HG02642 (cell line): ENCODE measurements around the gene ADAP1.

Experiments used
- ATAC-seq: cut with Tn5 transposase; IDR thresholded peaks from one replicate; pipeline ENCODE4 v1.9.1; 2021; ENCODE audit warnings: mild to moderate bottlenecking; ENCODE audit not compliant: unreplicated experiment, poor library complexity

Gene ADAP1

GRCh38 chr7:853366-854117, 100.9 kb downstream of the ADAP1 start:
- no peak for ATAC-seq

- ATAC-seq: no peak
Measured at GRCh38 chr7:851204-851603, 103.3 kb downstream of the ADAP1 start.

- ATAC-seq: no peak
Measured at GRCh38 chr7:849781-850180, 104.7 kb downstream of the ADAP1 start.

GRCh38 chr7:849145-849544, 105.3 kb downstream of the ADAP1 start:
- no peak for ATAC-seq
